HG03139 (cell line): ENCODE results near the gene AJM1.
"Not testable (repeated sequence)": the region's sequence is repeated elsewhere in the genome, so short reads cannot be mapped to it uniquely, and the experiment has no call there.

Source experiments
- ATAC-seq: cut with Tn5 transposase; IDR thresholded peaks from one replicate; pipeline ENCODE4 v1.9.1; 2021; ENCODE audit not compliant: unreplicated experiment

AJM1 gene

DNA sequence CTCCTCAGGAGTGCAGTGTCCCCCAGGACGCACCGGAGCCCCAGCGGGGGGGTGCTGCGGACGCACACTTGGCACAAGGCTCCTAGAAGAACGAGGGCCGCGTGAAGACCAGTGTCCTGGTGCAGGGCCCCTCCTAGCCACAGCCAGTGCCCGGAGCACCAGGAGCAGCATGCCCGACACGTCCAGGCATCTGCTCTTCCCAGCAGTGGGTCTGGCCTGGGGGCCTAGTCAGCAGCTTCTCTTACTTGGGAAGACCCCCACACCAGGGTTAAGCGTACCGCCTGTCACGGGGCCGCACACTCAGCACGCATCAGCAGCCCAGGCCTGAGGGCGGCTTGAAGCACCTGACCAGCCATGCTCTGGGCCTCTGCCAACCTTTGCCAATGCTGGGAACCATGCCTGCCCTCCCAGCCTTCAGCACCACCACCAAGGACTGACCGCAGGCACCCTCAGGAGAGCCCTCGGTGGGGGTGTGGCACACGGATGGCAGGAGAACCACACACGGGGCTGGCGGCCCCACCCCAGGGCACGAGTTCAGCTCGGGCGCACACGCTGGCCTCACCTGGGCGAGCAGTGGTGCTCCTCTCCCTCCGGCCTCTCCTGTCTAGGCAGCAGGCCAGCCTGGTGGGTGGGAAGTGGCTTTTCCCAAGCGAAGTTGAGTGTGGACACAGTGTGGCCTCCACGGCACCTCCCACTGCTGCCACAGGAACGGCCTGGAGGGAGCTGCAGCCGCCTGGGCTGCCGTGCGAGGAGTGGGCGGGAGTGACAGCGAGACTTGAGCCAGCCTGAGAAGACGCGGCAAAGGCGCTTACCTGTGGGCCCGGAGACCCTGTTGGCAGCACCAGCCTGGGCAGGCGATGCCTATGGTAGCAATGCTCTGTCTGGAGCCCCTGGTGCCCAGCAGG, 12.0 kb upstream of the AJM1 start:
- ATAC-seq, result no peak

DNA sequence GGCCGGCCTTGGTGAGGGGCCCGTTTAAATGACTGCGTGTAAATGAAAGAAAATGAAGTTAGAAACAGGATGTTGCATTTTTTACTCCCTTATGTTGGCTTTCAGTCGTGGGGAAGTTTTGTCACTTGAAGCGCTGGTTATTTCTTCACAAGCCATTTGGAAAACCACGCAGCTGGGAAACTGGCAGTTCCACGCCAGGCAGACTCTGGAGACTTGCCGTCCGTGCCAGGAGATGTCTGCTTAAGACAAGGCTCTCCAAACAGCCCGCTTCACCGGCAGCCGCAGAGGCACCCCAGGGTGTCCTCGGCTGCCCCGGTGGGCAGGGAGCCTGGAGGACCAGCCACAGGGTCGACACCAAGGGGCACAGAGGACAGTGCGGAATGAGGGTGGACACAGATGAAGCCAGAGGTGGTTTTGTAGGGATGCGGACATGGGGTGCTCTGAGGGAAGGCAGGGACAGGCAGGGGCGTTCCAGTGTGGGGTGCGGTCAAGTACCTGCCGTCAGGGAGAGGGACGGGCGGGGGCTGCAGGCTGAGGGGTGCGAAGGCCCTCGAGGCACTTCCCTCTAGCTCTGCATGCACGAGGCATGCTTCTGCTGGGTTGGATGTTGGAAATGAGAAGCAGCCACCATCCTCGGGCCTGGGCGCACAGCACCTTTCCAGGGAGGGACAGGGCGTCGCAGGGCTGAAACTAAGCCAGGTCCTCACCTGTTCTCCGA, 11.1 kb upstream of the AJM1 start:
- ATAC-seq, result no peak

DNA sequence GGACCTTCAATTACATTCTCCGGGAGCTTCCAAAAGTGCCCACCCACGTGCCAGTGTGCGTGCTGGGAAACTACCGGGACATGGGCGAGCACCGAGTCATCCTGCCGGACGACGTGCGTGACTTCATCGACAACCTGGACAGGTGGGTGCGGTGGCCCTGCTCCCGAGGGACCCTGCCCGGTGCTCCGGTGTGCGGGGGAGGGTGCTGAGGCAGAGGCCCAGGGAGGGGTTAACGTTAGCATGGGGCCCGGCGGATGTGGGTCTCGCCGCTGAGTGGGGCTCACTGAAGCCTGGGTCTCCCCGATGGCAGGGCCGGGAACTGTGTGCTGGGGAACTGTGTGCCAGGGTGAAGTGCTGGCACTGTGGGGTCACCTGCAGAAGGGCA, 10.6 kb upstream of the AJM1 start:
- ATAC-seq, result no peak

DNA sequence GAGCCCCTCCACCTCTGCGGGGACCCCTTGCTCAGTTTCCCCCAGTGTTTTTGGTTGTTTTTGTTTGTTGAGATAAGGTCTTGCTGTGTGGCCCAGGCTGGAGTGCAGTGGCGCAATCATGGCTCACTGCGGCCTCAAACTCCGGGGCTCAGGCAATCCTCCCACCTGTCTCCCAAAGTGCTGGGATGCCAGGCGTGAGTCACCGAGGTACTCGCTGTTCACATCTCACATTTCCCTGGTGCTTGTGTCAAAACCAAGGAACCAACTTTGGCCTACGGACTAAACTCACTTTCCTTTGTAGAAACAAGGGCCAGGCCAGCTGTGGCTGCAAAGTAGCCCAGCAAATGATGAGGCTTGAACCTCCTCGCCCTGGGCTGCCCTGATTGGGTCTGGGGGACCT, 9.7 kb upstream of the AJM1 start:
- no peak for ATAC-seq

DNA sequence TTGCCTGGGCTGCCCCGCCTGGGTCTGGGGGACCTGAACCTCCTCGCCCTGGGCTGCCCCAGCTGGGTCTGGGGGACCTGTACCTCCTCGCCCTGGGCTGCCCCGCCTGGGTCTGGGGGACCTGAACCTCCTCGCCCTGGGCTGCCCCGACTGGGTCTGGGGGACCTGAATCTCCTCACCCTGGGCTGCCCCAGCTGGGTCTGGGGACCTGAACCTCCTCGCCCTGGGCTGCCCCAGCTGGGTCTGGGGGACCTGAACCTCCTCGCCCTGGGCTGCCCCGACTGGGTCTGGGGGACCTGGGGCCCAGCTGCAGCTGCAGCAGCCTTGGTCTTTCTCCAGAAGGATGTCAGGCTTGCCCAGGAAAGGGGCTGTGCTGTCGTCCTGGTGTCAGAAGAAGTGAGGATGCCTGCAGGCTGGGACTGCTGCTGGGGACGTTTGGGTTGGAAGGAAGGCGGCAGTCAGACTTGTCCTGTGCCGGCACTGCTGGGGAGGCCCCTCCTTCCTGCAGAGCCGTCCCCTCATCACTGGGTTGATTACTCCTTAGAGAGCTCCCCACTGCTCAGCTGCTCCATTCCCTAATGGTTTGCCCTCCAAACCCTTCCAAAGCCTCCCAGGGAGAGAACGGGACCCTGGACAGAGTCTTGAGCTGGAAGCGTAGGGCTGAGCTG, 8.8 kb upstream of the AJM1 start:
- not testable (repeated sequence) for ATAC-seq

DNA sequence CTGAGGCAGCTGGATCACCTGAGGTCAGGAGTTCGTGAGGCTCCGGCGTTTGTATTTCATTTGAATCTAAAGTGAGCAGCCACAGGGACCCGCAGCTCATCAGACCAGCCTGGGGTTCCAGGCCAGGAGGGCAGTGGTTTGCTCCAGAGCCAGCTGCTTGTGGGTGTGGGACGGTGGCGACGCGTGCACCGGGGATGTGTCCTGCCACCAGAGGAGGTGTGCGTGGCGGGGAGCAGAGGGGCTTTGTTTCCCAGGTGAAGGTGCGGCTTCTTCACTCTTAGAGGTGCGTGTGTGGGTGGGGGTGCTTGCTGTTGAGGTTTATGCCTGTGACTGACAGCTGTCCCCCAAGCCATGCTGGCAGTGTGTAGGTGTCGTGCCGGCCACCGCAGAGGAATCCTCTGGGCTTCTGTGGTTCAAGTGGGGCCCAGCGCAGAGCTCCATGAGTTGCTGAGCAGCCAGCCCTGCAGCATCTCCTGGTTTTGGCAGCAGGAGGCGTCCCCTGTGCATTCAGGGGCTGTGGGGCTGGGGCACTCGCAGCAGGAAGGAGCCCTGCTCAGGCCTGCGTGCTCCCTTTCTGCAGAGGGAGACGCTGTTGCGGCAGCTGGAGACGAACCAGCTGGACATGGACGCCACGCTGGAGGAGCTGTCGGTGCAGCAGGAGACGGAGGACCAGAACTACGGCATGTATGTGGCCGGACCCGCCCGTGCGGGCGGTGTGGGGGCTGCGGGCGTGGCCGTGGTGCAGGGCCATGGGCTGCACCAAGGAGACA, 6.9 kb upstream of the AJM1 start:
- ATAC-seq, result no peak

DNA sequence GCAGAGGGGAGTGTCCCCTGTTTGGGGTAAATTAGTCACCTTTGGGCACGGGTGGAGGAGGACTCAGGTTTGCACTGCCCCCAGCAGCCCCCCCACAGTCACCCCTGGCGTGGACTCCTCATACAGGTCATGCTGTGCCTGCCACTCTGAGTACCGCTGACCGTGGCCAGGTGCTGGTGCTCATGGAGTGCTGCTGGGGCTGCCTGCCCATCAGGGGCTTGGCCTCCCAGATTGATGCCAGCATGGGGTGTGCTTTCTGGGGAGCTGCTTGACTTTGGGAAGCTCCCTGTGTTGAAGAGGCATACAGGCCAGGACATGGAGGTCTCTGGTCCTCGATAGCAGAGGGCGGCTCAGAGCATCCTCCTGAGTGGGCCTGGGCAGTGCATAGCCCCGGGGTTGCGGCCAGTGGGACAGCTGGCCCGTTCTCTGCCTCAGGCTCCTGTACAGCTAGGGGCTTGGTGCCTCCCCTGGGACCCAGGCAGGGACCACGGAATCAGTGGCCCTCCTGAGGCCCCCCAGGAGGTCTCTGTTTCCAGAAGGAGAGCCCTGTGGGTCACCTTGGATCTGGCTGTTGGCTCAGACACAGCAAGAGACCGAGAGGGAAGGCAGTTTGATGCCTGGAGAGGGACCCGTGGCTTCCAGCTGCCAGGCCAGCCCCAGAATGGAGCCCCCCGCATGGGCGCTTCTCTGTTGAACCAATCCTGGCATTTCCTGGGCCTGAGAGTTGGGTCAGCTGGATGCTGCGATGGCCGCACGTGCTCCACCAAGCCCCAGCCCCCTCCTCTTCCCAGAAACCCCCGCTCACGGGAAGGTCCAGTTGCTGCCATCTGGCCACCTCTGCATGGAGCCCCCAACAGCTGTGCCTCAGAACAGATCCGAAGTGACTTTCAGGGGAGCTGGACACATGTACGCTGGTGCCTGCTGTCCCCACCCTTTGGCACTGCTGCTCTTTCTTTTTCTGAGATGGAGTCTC, 6.1 kb upstream of the AJM1 start:
- ATAC-seq, result no peak

DNA sequence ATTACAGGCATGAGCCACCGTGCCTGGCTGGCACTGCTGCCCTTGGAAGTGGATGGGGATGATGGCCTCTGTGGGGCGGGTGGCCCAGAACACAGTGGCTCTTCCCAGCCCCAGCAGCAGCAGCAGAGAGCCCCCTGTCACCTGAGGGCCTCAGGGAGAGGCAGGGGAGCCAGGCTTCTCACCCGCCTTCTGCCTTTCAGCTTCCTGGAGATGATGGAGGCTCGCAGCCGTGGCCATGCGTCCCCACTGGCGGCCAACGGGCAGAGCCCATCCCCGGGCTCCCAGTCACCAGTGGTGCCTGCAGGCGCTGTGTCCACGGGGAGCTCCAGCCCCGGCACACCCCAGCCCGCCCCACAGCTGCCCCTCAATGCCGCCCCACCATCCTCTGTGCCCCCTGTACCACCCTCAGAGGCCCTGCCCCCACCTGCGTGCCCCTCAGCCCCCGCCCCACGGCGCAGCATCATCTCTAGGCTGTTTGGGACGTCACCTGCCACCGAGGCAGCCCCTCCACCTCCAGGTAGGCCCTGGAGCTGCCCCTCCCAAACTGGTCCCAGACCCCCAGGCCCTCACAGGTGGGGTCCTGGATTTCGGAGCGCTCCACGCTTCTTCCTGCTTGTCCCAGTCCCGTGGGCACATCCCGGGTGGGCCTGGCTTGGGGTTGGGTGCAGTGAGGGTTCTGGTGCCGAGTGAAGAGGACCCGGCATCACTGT, 5.0 kb upstream of the AJM1 start:
- ATAC-seq, result no peak

DNA sequence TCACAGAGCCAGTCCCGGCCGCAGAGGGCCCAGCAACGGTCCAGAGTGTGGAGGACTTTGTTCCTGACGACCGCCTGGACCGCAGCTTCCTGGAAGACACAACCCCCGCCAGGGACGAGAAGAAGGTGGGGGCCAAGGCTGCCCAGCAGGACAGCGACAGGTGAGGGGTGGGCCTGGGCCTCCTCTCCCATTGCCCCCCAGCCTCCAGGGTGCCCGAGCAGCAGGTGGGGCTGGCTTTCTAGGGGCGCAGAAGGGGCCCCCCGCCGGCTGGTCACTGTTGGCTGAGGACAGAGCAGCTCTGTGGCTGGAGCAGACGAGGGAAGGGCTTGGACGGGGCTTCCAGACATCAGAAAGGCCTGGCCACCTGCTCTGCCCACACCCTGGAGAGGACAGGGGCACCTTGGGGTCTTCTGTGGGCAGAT, 4.4 kb upstream of the AJM1 start:
- ATAC-seq, result not testable (repeated sequence)

DNA sequence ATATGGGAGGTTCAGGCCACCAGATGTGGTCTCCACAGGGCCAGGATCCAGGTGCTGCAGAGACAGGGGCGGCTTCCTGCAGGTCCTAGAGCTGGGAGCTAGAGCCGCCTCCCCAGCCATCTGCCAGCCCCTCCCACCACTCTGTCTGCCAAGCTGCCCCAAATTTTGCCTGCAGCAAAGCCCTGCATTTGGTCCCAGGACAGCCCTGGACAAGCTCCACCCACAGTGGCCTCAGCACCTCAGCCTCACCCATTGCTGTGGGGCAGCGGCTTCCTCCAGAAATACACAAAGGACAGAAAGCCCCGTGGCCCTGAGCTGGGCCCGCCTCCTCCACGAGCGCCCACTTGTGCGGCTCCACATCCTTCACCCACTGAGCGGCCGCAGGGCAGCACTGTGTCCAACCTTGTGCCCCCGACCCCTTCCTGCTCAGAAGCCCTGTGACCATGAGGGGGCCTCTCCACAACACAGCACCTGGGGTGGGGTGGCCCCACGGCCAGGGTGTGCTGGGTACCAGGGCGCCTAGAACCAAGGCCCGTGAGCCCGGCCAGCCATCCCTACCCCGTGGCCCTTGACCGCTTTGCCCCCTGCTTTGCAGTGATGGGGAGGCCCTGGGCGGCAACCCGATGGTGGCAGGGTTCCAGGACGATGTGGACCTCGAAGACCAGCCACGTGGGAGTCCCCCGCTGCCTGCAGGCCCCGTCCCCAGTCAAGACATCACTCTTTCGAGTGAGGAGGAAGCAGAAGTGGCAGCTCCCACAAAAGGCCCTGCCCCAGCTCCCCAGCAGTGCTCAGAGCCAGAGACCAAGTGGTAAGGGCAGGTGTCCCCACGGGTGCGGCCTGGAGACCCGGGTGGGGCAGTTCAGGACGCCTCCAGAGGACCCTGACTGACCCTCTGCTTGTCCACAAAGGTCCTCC, 3.7 kb upstream of the AJM1 start:
- ATAC-seq, result no peak

DNA sequence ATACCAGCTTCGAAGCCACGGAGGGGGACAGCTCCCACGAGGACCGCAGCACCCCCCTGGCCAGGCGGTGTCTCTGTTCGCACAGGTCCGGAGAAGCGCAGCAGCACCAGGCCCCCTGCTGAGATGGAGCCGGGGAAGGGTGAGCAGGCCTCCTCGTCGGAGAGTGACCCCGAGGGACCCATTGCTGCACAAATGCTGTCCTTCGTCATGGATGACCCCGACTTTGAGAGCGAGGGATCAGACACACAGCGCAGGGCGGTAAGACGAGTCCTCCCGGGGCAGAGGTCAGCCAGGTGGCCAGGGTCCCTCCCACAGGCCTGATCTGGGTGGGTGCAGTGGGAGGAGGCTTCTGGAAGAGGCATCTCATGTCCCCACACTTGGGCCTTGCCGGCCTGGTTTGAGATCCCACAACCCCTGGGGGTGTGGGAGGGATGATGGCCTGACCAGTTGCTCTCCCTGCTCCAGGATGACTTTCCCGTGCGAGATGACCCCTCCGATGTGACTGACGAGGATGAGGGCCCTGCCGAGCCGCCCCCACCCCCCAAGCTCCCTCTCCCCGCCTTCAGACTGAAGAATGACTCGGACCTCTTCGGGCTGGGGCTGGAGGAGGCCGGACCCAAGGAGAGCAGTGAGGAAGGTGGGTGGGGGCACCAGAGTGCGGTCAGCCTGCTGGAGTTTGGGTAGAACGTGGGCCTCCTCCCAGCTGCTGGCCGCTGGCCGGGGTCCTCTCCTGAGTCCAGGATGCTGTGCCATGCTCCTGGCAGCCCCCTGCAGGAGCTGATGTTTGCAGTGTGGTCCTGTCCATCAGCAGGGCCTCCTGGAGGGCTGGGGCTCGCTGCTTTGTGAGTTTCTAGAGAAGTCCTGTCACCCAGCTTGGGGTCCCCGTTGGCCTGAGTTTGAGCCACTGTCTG, 2.8 kb upstream of the AJM1 start:
- no peak for ATAC-seq

DNA sequence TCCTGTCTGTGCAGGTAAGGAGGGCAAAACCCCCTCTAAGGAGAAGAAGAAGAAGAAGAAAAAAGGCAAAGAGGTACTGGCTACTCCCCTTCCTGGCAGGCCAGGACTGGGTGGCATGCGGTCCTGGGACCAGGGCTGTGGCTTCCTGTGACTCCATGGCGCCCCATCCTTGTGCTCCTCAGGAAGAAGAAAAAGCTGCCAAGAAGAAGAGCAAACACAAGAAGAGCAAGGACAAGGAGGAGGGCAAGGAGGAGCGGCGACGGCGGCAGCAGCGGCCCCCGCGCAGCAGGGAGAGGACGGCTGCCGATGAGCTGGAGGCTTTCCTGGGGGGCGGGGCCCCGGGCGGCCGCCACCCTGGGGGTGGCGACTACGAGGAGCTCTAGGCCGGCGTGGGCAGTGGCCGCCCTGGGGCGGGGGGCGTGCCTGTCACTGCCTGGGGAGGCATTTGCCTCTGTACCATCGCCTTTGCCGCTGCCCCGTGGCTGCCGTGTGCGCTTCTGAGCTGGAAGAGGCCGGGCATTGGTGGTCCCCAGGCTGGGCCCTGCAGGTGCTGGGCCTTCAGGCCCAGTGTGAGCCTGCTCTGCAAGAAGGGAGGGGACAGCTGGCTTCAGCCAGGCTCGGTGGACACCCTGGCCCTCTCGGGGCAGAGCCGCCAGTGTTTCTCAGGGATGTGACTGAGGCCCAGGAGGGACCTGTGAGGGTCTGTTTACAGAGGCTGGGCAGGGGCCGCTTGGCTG, 2.0 kb upstream of the AJM1 start:
- no peak for ATAC-seq

DNA sequence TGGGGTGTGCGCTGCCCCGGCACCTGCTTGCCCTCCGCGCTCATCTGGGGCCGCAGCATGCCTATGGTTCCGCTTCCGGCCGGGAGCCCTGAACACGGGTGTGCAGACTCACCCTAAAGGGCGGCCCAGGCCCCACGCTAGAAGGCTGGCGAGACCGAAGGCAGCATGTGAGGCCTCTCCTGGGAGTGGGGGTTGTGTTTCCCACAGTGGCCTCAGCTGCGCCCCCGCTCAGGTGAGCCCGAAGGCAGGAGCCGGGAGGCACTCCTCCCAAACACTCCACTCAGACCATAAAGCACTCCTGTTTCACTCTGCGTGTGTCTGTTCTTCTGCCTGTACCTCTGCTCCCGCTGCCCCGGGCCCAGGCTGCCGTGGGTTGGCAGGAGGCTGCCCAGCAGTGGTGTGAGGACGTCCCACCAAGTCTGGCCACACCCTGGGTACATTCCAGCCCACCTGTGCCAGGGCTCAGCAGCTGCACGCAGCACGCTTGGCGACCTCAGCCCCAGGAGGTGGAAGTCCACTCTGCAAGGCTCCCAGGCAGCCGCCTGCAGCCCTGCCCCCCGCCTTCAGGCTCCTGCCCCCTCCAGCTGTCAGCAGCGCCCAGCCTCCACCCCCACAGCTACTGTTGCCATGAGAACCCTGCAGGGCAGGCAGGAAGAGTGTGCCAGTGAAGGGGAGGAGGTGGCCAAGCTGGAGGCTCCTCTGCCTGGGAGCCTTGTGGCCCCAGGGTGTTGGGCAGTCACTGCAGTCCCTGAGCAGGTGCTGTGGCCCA, 1.2 kb upstream of the AJM1 start:
- no peak for ATAC-seq

DNA sequence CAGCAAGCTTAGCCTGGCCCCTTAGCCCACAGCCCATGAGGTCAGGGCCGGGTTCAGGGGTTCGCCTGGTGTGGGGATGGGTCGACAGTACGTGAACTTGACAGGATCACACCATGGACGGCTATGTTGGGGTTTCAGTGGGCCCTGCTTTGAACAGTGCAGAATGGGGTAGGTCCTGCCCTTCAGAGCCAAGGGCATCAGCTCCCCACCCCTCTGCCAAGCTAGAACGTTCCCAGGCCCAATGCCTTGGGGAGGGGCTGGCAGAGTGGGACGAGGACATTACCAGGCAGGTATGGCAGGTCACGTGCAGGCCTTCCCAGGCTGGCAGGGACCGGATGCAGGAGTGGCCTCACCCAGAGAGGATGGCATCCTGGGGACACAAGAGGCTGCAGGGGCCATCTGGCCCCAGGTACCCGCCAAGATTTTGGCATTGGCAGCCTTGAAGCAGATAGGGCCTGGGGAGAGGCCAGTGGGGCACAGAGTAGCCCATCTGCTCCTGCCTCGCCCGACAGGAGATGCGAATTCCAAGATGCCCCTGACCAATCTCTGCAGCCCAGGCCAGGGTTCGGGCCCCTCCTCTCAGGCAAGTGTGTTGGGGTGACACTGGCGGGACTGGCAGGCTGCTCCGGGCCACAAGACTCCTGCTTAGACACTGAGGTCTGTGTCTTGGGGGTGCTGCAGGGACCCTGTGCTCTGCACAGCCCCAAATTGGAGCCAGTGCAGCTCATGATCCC, 465 bp upstream of the AJM1 start:
- ATAC-seq, result not testable (repeated sequence)

DNA sequence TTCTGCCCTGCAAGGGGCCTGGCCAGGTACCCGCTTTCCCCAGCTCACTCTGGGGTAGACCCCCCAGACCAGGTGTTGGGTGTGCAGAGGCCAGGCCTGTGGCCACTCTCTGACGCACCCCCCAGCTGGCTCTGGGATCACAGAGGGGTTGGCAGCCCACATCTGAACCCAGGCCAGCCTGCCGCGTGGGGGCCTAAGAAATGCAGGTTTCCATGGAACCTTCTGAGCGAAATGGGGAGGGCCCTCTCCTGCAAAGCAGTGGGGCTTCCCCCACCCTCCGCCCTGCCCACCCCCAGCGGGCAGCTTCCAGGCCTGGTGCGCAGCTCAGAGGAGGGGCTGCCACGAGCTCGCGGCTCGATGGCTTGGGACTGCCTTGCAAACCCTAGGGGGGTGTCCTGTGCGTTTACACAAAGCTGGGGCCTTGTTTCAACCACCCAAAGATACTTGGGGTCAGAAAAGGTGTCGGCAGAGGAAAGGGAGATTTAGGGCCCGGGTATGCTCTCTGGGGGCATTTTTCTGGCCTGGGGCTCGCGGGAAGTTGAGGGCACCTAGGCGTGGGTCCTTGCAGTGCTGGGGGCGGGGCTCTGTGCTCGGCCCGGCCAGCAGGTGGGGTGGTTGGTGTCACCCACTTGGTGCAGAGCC, 1.0 kb downstream of the AJM1 start:
- not testable (repeated sequence) for ATAC-seq
